ENCODE data around the gene RIPOR3.
A peak's percentile ranks its signal among the peaks of the same experiment; 100 is the strongest.

Gene RIPOR3

GRCh38 chr20:50727792-50728485 lies 36.6 kb upstream of the RIPOR3 start:
- H3K4me3 ChIP-seq (ENCODE audit: low read length) = no peak overlapping the region
- TF ChIP-seq CTCF (conservative IDR thresholded peaks at IDR 0.05; ENCODE audit: low read depth, low read length) = no peak
- DNase-seq (ENCODE audit: low read depth) = peak; percentile 89

- no peak for DNase-seq (ENCODE audit: low read depth)
- no peak for TF ChIP-seq CTCF (conservative IDR thresholded peaks at IDR 0.05; ENCODE audit: low read depth, low read length)
- no peak overlapping the region for H3K4me3 ChIP-seq (ENCODE audit: low read length)
Measured at GRCh38 chr20:50726955-50727791, 35.8 kb upstream of the RIPOR3 start.

GRCh38 chr20:50725724-50726005 lies 34.3 kb upstream of the RIPOR3 start:
- TF ChIP-seq CTCF (conservative IDR thresholded peaks at IDR 0.05; ENCODE audit: low read depth, low read length) = no peak

GRCh38 chr20:50724851-50725723 lies 33.7 kb upstream of the RIPOR3 start:
- DNase-seq (ENCODE audit: low read depth) = peak; percentile 99
- no peak for TF ChIP-seq CTCF (conservative IDR thresholded peaks at IDR 0.05; ENCODE audit: low read depth, low read length)
- peak overlapping the region; percentile 8 for H3K4me3 ChIP-seq (ENCODE audit: low read length)

More at GRCh38 chr20:50725724-50726005, 34.3 kb upstream of the RIPOR3 start:
- no peak overlapping the region for H3K4me3 ChIP-seq (ENCODE audit: low read length)
- no peak for DNase-seq (ENCODE audit: low read depth)

- TF ChIP-seq CTCF (conservative IDR thresholded peaks at IDR 0.05; ENCODE audit: low read depth, low read length) = no peak
- no peak for DNase-seq (ENCODE audit: low read depth)
- peak overlapping the region; percentile 8 for H3K4me3 ChIP-seq (ENCODE audit: low read length)
Measured at GRCh38 chr20:50724112-50724725, 32.9 kb upstream of the RIPOR3 start.

- DNase-seq (ENCODE audit: low read depth) = no peak
- TF ChIP-seq CTCF (conservative IDR thresholded peaks at IDR 0.05; ENCODE audit: low read depth, low read length) = no peak
- no peak overlapping the region for H3K4me3 ChIP-seq (ENCODE audit: low read length)
Measured at GRCh38 chr20:50723672-50724071, 32.3 kb upstream of the RIPOR3 start.

Measured in retinal pigment epithelial cell (primary cell).